Inflammatory macrophage (primary cell): ENCODE results near the gene HBA2.
"Not testable (repeated sequence)": the region's sequence is repeated elsewhere in the genome, so short reads cannot be mapped to it uniquely, and the experiment has no call there.

Experiments used
- DNase-seq, 2 donors: peaks; one replicate each; pipeline ENCODE4 v3.0.0-alpha.2; 2020 to 2022

HBA2 gene

DNA sequence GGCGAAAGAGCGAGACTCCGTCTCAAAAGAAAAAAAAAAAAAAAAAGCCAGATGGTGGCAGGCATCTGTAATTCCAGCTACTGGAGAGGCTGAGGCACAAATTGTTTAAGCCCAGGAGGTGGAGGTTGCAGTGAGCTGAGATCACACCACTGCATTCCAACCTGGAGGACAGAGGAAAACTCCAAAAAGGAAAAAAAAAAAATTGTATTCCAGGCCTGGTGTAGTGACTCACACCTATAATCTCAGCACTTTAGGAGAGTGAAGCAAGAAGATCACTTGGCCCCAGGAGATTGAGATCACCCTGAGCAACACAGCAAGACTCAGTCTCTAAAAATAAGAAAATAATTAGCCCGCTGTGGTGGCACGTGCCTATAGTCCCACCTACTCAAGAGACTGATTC is 27.7 kb downstream of the HBA2 start:
- no peak for DNase-seq

DNA sequence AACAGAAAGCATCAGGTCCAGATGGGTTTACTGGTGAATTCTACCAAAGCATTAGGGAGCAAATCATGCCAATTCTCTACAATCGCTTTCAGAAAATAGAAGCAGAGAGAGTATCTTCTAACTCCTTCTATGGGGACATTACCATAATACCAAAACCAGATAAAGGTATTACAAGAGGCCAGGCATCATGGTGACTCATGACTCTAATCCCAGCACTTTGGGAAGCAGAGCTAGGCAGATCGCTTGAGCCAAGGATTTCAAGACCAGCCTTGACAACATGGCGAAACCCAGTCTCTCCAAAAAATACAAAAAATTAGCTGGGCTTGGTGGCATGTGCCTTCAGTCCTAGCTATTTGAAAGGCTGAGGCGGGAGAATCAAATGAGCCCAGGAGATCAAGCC is 30.6 kb downstream of the HBA2 start:
- DNase-seq = no peak

DNA sequence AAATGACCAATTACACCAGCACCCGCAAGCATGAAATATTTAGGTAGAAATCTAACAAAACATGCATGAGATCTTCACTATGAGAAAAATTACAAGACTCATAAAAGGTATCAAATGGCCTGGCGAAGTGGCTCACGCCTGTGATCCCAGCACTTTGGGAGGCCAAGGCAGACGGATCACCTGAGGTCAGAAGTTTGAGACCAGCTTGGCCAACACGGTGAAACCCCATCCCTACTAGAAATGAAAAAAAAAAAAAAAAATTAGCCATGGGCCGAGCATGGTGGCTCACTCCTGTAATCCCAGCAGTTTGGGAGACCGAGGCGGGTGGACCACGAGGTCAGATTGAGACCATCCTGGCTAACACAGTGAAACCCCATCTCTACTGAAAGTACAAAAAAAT is 31.4 kb downstream of the HBA2 start:
- DNase-seq = not testable (repeated sequence)

DNA sequence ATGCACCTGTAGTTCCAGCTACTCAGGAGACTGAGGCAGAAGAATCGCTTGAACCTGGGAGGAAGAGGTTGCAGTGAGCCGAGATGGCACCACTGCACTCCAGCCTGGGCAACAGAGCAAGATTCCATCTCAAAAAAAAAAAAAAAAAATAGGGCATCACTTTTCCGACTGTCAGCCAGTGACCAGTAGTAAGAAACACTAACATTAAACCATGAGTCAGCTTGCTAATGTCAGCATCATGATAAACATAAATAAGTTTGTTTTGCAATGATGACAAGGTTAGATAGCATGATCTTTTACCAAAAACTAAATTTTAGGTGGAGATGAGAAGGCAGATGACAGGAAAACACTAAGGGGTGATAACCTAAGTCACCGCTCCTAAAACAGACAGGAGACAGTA is 36.7 kb downstream of the HBA2 start:
- not testable (repeated sequence) for DNase-seq

DNA sequence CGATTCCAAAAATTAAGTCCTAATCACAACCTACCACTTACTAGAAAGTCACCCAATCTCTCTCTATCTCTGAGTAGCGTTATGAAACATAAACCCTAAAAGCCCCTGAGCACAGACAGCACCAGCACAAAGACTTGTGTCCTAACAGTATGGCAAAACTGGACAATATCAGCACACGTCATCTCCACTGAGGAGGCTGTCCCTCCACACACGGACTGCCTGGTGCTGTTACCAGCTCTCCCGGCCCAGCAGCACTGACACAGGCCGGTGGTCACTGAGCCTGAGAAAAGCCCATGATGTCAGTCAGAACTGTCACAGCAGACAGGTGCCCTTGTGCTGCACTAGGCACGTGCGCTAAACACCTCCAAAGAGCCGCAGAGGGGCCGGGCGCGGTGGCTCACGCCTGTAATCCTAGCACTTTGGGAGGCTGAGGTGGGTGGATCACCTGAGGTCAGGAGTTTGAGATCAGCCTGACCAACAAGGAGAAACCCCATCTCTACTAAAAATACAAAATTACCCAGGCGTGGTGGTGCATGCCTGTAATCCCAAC is 39.0 kb downstream of the HBA2 start:
- DNase-seq = not testable (repeated sequence)

DNA sequence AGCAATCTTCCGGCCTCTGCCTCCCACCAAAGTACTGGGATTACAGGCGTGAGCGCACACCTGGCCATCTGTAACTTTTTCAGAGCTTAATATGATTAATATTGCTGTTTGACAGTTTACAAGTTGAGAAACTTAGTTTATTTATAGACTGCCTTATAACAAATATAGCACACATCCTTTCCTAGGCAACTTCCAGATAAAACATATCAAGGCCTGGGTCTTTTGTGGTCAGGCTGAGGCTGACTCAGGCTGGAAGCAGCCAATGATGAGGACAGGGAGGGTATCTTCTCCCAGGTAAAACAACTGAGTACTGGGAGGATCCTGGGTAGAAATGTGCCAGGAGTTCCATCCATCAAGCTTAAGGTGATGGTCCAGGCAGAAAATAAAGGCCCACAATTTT is 40.3 kb downstream of the HBA2 start:
- DNase-seq = no peak

DNA sequence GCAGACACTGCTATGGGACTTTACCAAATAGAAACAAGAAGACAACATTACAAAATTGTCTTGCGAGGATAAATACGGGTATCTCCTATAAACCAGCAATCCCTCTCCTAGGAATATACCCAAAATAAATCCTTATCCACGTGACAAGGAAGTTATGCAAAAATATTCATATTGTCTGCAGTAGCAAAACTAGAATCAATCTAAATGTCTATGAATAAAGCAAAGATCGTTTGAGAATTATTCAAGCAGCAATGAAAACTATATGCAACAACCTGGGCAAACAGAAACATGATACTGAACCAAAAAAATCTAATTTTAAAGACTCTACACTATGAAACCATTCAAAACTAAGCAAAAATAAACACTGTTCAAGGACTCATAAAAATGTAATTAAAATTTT is 47.3 kb downstream of the HBA2 start:
- DNase-seq = no peak
